ENCODE data around the gene EID1.

Gene EID1

GRCh38 chr15:48868536-48868935 lies 9.4 kb upstream of the EID1 start:
- DNase-seq (ENCODE audit: low read depth in 3 of 3): no peak

GRCh38 chr15:48869966-48870365 lies 8.0 kb upstream of the EID1 start:
- no peak for DNase-seq (ENCODE audit: low read depth in 3 of 3)

GRCh38 chr15:48871542-48871941 lies 6.4 kb upstream of the EID1 start:
- no peak for DNase-seq (ENCODE audit: low read depth in 3 of 3)

- DNase-seq (ENCODE audit: low read depth in 3 of 3): no peak
Measured at GRCh38 chr15:48872632-48873031, 5.3 kb upstream of the EID1 start.

GRCh38 chr15:48875241-48875960 lies 2.5 kb upstream of the EID1 start:
- DNase-seq (ENCODE audit: low read depth in 3 of 3): no peak

GRCh38 chr15:48876057-48876456 lies 1.9 kb upstream of the EID1 start:
- DNase-seq (ENCODE audit: low read depth in 3 of 3): no peak

- no peak for DNase-seq (ENCODE audit: low read depth in 3 of 3)
Measured at GRCh38 chr15:48880070-48880634, 2.2 kb downstream of the EID1 start.

- no peak for DNase-seq (ENCODE audit: low read depth in 3 of 3)
Measured at GRCh38 chr15:48883699-48884098, 5.8 kb downstream of the EID1 start.

GRCh38 chr15:48887144-48887543 lies 9.2 kb downstream of the EID1 start:
- no peak for DNase-seq (ENCODE audit: low read depth in 3 of 3)

- DNase-seq (ENCODE audit: low read depth in 3 of 3): no peak
Measured at GRCh38 chr15:48888191-48888590, 10.3 kb downstream of the EID1 start.

GRCh38 chr15:48888836-48889235 lies 10.9 kb downstream of the EID1 start:
- DNase-seq (ENCODE audit: low read depth in 3 of 3): no peak

- DNase-seq (ENCODE audit: low read depth in 3 of 3): no peak
Measured at GRCh38 chr15:48889925-48890324, 12.0 kb downstream of the EID1 start.

- DNase-seq (ENCODE audit: low read depth in 3 of 3): no peak
Measured at GRCh38 chr15:48890375-48890972, 12.5 kb downstream of the EID1 start.

GRCh38 chr15:48891232-48891765 lies 13.4 kb downstream of the EID1 start:
- no peak for DNase-seq (ENCODE audit: low read depth in 3 of 3)

- DNase-seq (ENCODE audit: low read depth in 3 of 3): no peak
Measured at GRCh38 chr15:48893311-48893710, 15.4 kb downstream of the EID1 start.

GRCh38 chr15:48896869-48897814 lies 19.2 kb downstream of the EID1 start:
- DNase-seq (ENCODE audit: low read depth in 3 of 3): no peak

GRCh38 chr15:48898032-48898431 lies 20.1 kb downstream of the EID1 start:
- no peak for DNase-seq (ENCODE audit: low read depth in 3 of 3)

GRCh38 chr15:48898446-48898845 lies 20.5 kb downstream of the EID1 start:
- no peak for DNase-seq (ENCODE audit: low read depth in 3 of 3)

GRCh38 chr15:48899793-48900192 lies 21.9 kb downstream of the EID1 start:
- no peak for DNase-seq (ENCODE audit: low read depth in 3 of 3)

- DNase-seq (ENCODE audit: low read depth in 3 of 3): no peak
Measured at GRCh38 chr15:48904758-48905157, 26.8 kb downstream of the EID1 start.

- no peak for DNase-seq (ENCODE audit: low read depth in 3 of 3)
Measured at GRCh38 chr15:48905216-48905615, 27.3 kb downstream of the EID1 start.

GRCh38 chr15:48905847-48906246 lies 27.9 kb downstream of the EID1 start:
- DNase-seq (ENCODE audit: low read depth in 3 of 3): no peak

All from stimulated activated CD4-positive, alpha-beta T cell treated with anti-CD3 and anti-CD28 coated beads, TNF-alpha, amount 100 ng/mL, for 4 hours (primary cell).